HG03432 (cell line): ENCODE results near the gene OR10A6.

Experiments used
- ATAC-seq: cut with Tn5 transposase; IDR thresholded peaks from one replicate; pipeline ENCODE4 v1.9.1; 2021; ENCODE audit warnings: mild to moderate bottlenecking, moderate library complexity; ENCODE audit not compliant: unreplicated experiment

Gene OR10A6

GRCh38 chr11:7882860-7883259 lies 48.2 kb downstream of the OR10A6 start:
- ATAC-seq = no peak
